BE2C (cell line): Measurements from ENCODE around the gene MAPK9.

Source experiments
- DNase-seq: peaks from one replicate; pipeline ENCODE4 v3.0.0-alpha.2; 2020
- H3K27me3 ChIP-seq: fragments of 250-450 bp; sonication (Bioruptor Pico); 2 replicates; pipeline ENCODE4 v1.5.1; 2020; ENCODE audit warnings: mild to moderate bottlenecking
- H3K36me3 ChIP-seq: fragments of 250-450 bp; sonication (Bioruptor Pico); 2 replicates; pipeline ENCODE4 v1.5.1; 2020; ENCODE audit warnings: mild to moderate bottlenecking
- H3K4me1 ChIP-seq: fragments of 250-450 bp; sonication (Bioruptor Pico); 2 replicates; pipeline ENCODE4 v1.5.1; 2020
- H3K4me3 ChIP-seq: 2 replicates; pipeline ENCODE4 v1.5.1; 2011; ENCODE audit warnings: low read depth, low read length
- H3K9me3 ChIP-seq: fragments of 250-450 bp; sonication (Bioruptor Pico); 2 replicates; pipeline ENCODE4 v1.5.1; 2020
- CTCF ChIP-seq: IDR thresholded peaks from 2 replicates; pipeline ENCODE4 v1.5.1; 2012; ENCODE audit warnings: mild to moderate bottlenecking, low read depth, low read length

The MAPK9 gene

GRCh38 chr5:180289433-180289832 lies 2.5 kb downstream of the MAPK9 start:
- no peak overlapping the region for H3K4me3 ChIP-seq
- peak; percentile 81 for DNase-seq
- TF ChIP-seq CTCF = no peak
- peaks cover 25% of the 10 kb centered on the region for H3K4me1 ChIP-seq
- H3K9me3 ChIP-seq = no peaks in the 10 kb centered on the region
- H3K27me3 ChIP-seq = no peaks in the 10 kb centered on the region
- H3K36me3 ChIP-seq = peaks cover 20% of the 10 kb centered on the region

- Histone ChIP-seq H3K4me1 (peaks cover 25% of the 10 kb centered on the region), H3K27me3 (no peaks in the 10 kb centered on the region), H3K9me3 (no peaks in the 10 kb centered on the region), H3K36me3 (peaks cover 28% of the 10 kb centered on the region), H3K4me3 (no peak overlapping the region; the same call in 1 of the 2 replicates)
- peak; percentile 43 for DNase-seq
- TF ChIP-seq CTCF = no peak
Measured at GRCh38 chr5:180287868-180288267, 4.0 kb downstream of the MAPK9 start.

DNA sequence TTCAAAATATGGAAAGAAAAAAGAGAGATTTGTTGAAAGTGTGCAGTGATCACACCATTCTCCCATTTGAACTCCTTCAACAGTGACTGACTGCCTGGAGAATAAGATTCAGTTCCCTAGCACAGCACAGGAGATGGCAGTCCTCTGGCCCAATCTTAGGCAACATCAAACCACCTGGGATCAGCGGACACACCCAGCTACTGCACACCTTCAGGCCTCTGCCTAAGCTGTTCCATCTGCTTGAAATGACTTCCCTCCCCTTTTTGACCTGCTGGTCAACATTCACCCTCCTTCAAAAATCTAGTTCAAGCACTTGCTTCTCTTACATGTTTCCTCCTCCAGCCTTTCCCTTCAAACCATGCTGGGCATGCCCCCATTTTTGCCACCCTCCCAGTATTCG lies 4.5 kb downstream of the MAPK9 start:
- TF ChIP-seq CTCF = no peak

GRCh38 chr5:180284149-180284548 lies 7.7 kb downstream of the MAPK9 start:
- Histone ChIP-seq H3K36me3 (peaks cover 55% of the 10 kb centered on the region), H3K9me3 (no peaks in the 10 kb centered on the region; the same call in 1 of the 2 replicates), H3K4me1 (peaks cover 16% of the 10 kb centered on the region), H3K4me3 (no peak overlapping the region), H3K27me3 (no peaks in the 10 kb centered on the region)
- TF ChIP-seq CTCF = no peak
- DNase-seq = no peak

More for the DNA sequence above, 4.5 kb downstream of the MAPK9 start:
- H3K9me3 ChIP-seq = no peaks in the 10 kb centered on the region
- no peak overlapping the region for H3K4me3 ChIP-seq
- DNase-seq = no peak
- H3K36me3 ChIP-seq = peaks cover 32% of the 10 kb centered on the region
- H3K27me3 ChIP-seq = no peaks in the 10 kb centered on the region
- peaks cover 25% of the 10 kb centered on the region for H3K4me1 ChIP-seq

DNA sequence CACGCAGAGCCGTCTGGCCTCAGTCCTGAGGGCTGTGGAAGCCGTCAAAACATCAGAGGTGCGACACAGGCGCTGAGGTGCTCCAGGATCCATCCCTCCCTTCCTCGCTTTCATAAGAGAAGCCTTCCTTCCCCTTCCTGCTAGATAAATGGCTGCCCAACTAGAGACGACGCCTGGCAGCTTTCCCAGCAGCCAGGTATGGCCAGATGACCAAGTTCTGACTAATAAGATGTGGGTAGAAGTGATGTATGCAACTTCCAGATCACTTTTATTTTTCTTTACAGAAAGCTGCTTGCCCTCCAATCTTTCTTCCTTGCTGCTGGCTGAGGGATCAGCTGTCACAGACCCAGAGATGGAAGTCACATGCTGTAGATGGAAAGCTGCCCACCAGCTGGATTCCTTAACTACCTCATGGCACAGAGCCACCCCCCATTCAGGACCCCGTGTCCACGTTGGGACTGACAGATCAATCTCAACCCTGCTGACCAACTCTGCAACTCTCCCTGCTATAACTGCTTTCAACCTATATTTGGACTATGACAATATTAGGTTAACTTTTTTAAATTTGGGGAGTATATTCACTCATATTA lies 8.8 kb downstream of the MAPK9 start:
- Histone ChIP-seq H3K4me3 (no peak overlapping the region), H3K36me3 (peaks cover 65% of the 10 kb centered on the region), H3K27me3 (no peaks in the 10 kb centered on the region), H3K9me3 (no peaks in the 10 kb centered on the region; the same call in 1 of the 2 replicates), H3K4me1 (peaks cover 6% of the 10 kb centered on the region)
- no peak for TF ChIP-seq CTCF
- DNase-seq = no peak

DNA sequence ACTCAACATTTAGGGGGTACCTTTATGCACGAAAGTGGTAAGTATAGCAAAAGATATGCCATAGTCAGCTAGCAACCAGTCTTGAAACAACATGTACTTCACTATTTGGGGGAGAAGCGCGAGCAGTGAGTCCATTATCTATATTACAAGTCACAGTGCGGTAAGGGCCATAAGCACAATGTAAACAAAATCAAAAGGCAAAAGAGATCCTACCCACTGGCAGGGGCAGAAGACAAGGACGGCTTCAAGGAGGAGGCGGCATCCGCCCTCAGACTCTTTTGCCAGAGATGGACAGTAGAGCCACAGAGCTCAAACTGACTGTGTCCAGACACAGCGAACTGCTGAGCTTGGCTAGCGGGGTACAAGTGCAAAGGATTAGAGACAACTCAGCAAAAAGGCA lies 9.6 kb downstream of the MAPK9 start:
- H3K36me3 ChIP-seq = peaks cover 72% of the 10 kb centered on the region
- no peak for TF ChIP-seq CTCF
- H3K9me3 ChIP-seq = no peaks in the 10 kb centered on the region; the same call in 1 of the 2 replicates
- no peaks in the 10 kb centered on the region for H3K4me1 ChIP-seq
- DNase-seq = no peak
- H3K4me3 ChIP-seq = no peak overlapping the region
- H3K27me3 ChIP-seq = no peaks in the 10 kb centered on the region
